Neural crest cell (in vitro differentiated cells): ENCODE measurements around the gene MIER3. TPM values are rescaled to one million over a fixed set of nuclear protein-coding genes. Genes with fewer than 3 reads are reported as not detected.

Experiments used
- DNase-seq: peaks from one replicate; pipeline ENCODE4 v3.0.0; 2021; ENCODE audit warnings: low read depth, mixed read lengths, low spot score
- H3K27ac Mint-ChIP-seq: one replicate; pipeline ENCODE4 v1.8.0; 2021; ENCODE audit warnings: mild to moderate bottlenecking, mixed read lengths; ENCODE audit not compliant: unreplicated experiment
- H3K27me3 Mint-ChIP-seq: 2 replicates; pipeline ENCODE4 v1.8.0; 2021; ENCODE audit warnings: low read depth, mild to moderate bottlenecking, mixed read lengths
- H3K36me3 Mint-ChIP-seq: 2 replicates; pipeline ENCODE4 v1.8.0; 2021; ENCODE audit warnings: low read depth, mild to moderate bottlenecking, mixed read lengths
- H3K4me1 Mint-ChIP-seq: 2 replicates; pipeline ENCODE4 v1.8.0; 2021; ENCODE audit warnings: mixed read lengths
- H3K4me3 Mint-ChIP-seq: one replicate; pipeline ENCODE4 v1.8.0; 2021; ENCODE audit warnings: mild to moderate bottlenecking, mixed read lengths
- H3K9me3 Mint-ChIP-seq: 2 replicates; pipeline ENCODE4 v1.8.0; 2021; ENCODE audit warnings: mixed read lengths
- total RNA-seq: library from RNA; stranded (reverse); gene quantifications from 2 replicates; pipeline ENCODE4 v1.2.1, GENCODE V29; 2021
- TF ChIP-seq, protein P1 (sequence below): fragments of 200-600 bp; sonication (generic); conservative IDR thresholded peaks from 2 replicates; pipeline ENCODE4 v1.5.0; 2021; ENCODE audit warnings: antibody characterized with exemption, mild to moderate bottlenecking

Gene MIER3
- total RNA-seq, 1 donor from 2014 or later, result 47.8 TPM

DNA sequence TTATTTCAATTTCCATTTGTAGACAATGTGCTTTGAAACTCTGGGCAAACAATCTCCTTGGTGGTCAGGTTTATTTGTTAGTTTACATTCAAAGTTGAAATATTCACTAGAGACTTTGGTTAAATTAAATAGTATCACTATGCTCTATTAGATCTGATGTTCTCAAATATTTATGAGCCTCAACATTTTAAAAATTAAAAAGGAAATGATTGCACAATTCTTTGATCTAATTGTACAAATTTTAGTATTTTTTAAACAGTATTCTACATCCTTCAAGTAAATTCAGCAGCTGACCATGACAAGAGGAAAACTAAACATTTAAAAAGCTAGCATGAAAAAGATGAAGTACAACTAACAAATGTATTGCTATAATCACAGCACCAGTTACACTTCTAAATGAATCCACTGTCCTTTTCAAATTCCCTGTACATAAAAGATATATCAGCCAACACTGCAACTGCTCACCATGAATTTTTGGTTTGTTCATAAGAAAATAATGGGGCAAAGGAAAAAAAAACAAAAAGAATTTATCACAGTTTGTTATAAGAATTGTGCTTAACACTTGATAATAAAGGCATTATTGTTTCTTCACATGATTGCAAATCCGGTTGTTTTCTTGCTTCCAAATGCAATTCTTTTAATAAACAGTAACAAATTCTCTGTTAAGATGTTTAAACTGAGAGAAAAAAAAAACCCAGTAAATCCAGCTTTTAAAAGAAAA lies 31.8 kb downstream of the MIER3 start:
- Mint-ChIP-seq H3K4me3 (no peak overlapping the region), H3K27me3 (no peaks in the 10 kb centered on the region), H3K27ac (no peak overlapping the region), H3K4me1 (no peaks in the 10 kb centered on the region), H3K9me3 (no peaks in the 10 kb centered on the region), H3K36me3 (peaks cover 31% of the 10 kb centered on the region)
- DNase-seq, result no peak
- TF ChIP-seq, protein P1, sequence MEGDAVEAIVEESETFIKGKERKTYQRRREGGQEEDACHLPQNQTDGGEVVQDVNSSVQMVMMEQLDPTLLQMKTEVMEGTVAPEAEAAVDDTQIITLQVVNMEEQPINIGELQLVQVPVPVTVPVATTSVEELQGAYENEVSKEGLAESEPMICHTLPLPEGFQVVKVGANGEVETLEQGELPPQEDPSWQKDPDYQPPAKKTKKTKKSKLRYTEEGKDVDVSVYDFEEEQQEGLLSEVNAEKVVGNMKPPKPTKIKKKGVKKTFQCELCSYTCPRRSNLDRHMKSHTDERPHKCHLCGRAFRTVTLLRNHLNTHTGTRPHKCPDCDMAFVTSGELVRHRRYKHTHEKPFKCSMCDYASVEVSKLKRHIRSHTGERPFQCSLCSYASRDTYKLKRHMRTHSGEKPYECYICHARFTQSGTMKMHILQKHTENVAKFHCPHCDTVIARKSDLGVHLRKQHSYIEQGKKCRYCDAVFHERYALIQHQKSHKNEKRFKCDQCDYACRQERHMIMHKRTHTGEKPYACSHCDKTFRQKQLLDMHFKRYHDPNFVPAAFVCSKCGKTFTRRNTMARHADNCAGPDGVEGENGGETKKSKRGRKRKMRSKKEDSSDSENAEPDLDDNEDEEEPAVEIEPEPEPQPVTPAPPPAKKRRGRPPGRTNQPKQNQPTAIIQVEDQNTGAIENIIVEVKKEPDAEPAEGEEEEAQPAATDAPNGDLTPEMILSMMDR, result no peak

DNA sequence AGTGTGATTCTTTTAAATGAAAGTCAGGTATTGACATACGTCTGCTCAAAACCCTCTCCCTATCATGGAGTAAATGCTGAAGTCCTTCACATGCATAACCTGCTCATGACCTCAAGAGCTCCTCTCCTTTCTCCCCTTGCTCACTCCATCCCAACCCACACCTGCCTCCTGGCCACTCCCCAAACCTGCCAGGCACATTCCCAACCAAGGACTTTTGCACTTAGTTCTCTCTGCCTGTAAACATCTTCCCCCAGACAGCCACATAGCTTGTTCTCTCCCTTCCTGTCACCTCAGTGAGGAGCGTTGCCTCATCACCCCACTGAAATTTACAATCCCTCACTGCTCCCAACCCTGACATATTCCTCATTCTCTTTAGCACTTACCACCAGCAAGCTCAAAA lies 33.9 kb downstream of the MIER3 start:
- no peak for DNase-seq
- no peak overlapping the region for H3K27ac Mint-ChIP-seq
- peaks cover 18% of the 10 kb centered on the region for H3K36me3 Mint-ChIP-seq
- H3K4me3 Mint-ChIP-seq, result no peak overlapping the region
- H3K9me3 Mint-ChIP-seq, result no peaks in the 10 kb centered on the region
- no peaks in the 10 kb centered on the region for H3K4me1 Mint-ChIP-seq
- H3K27me3 Mint-ChIP-seq, result no peaks in the 10 kb centered on the region
- TF ChIP-seq, protein P1, result no peak

DNA sequence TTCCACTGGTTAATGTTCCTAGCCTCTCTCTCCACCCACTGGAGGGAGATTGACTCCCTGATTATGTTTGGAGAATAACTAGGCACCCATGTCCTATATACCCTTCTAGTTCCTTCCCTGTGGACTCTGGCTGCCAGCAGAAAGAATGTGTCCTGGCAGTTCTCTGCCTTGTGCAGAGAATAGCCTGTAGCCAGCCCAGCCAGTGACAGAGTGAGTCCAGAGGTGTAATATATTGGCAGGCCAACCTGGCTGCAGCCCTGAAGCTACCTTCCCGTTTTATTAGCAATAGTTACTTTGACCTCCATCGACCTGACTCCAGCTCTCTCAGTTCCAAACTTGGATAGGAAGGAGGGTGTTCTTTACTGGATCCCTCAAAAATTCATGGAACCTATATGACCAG lies 34.4 kb downstream of the MIER3 start:
- Mint-ChIP-seq H3K4me3 (no peak overlapping the region), H3K36me3 (peaks cover 16% of the 10 kb centered on the region), H3K27me3 (no peaks in the 10 kb centered on the region), H3K27ac (no peak overlapping the region), H3K9me3 (no peaks in the 10 kb centered on the region), H3K4me1 (no peaks in the 10 kb centered on the region)
- TF ChIP-seq, protein P1, result no peak
- DNase-seq, result no peak

DNA sequence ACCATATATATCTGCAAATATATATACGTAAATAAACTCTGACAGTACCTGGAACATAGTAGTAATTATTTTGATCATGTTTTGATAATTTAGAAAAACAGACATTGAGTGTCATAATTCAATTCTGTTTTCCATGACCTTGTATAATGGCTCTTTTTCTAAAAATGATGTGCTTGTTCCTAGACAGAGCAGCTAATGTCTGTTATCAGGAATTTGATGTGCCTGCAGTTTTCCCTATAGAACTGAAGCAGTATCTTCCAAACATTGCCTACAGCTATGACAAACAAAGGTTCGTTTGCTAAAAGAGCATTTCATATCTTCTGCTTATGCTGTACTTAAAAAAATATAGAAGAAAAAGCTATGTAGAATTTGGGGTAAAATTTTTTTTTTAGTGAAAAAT lies 37.2 kb downstream of the MIER3 start:
- Mint-ChIP-seq H3K27me3 (no peaks in the 10 kb centered on the region), H3K36me3 (peaks cover 13% of the 10 kb centered on the region), H3K4me3 (no peak overlapping the region), H3K27ac (no peak overlapping the region), H3K9me3 (no peaks in the 10 kb centered on the region), H3K4me1 (peaks cover 15% of the 10 kb centered on the region)
- DNase-seq, result no peak
- TF ChIP-seq, protein P1, result no peak

DNA sequence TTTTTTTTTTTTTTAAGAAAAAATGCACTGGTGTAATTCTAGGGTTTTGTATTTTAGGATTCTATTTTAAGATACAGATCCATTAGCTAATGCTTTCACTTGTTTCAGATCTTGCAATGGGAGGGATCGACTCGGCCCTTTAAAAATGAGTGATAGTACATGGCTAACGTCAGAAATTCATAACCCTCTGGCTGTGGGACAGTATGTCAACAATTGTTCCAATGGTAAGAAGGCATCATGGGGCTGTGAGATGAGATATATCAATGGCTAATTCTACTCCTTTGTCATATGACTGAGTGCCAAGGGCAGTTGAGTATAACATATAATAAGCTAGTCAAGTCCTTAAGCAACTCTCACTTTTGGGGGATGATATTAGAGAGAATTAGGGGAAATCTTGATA lies 38.2 kb downstream of the MIER3 start:
- no peak overlapping the region for H3K27ac Mint-ChIP-seq
- peaks cover 13% of the 10 kb centered on the region for H3K36me3 Mint-ChIP-seq
- H3K27me3 Mint-ChIP-seq, result no peaks in the 10 kb centered on the region
- H3K9me3 Mint-ChIP-seq, result no peaks in the 10 kb centered on the region
- DNase-seq, result no peak
- H3K4me3 Mint-ChIP-seq, result peak overlapping the region; percentile 23
- TF ChIP-seq, protein P1, result no peak
- peaks cover 19% of the 10 kb centered on the region for H3K4me1 Mint-ChIP-seq
